Activated B cell treated with CpG ODN at 0.5 μM for 24 hours (primary cell): ENCODE measurements around the gene DLGAP1. TPM values are rescaled to one million over a fixed set of nuclear protein-coding genes. Genes with fewer than 3 reads are reported as not detected.

Experiments used
- ATAC-seq: fragments of 200-7000 bp; cut with Tn5 transposase; one replicate; pipeline ENCODE4 v1.10.0; 2021; ENCODE audit warnings: low read depth, mild to moderate bottlenecking, moderate library complexity
- CTCF ChIA-PET: fragments of 350-600 bp; sonication (Branson Sonifier 250); formaldehyde crosslinking; loops from one replicate; lab custom pipeline; 2021; ENCODE audit warnings: antibody characterized with exemption; lab: Charles Lee
- POLR2A ChIA-PET: fragments of 350-600 bp; sonication (Branson Sonifier 250); formaldehyde crosslinking; loops from one replicate; lab custom pipeline; 2021; ENCODE audit warnings: antibody characterized with exemption; lab: Charles Lee
- DNase-seq: peaks from one replicate; pipeline ENCODE4 v3.0.0; 2022
- H3K27ac Mint-ChIP-seq: one replicate; pipeline ENCODE4 v1.8.0; 2020; ENCODE audit warnings: mixed read lengths
- H3K27me3 Mint-ChIP-seq: one replicate; pipeline ENCODE4 v1.8.0; 2021; ENCODE audit warnings: mixed read lengths
- H3K36me3 Mint-ChIP-seq: one replicate; pipeline ENCODE4 v1.8.0; 2021; ENCODE audit warnings: low read depth, mixed read lengths
- H3K4me1 Mint-ChIP-seq: one replicate; pipeline ENCODE4 v1.8.0; 2021; ENCODE audit warnings: mixed read lengths
- H3K4me3 Mint-ChIP-seq: one replicate; pipeline ENCODE4 v1.8.0; 2020; ENCODE audit warnings: mild to moderate bottlenecking, mixed read lengths
- H3K9me3 Mint-ChIP-seq: one replicate; pipeline ENCODE4 v1.8.0; 2020; ENCODE audit warnings: mixed read lengths
- CTCF ChIP-seq: fragments of 200-600 bp; IDR thresholded peaks from one replicate; pipeline ENCODE4 v1.8.0; 2022; ENCODE audit warnings: antibody characterized with exemption, mild to moderate bottlenecking
- intact Hi-C: fragments of 100-400 bp; cut with micrococcal nuclease; formaldehyde crosslinking; loops from one replicate; pipeline ENCODE4 v1.15.1; 2024
- total RNA-seq: library from RNA; stranded (reverse); gene quantifications from 2 replicates; pipeline ENCODE4 v1.2.3, GENCODE V29; 2022

DLGAP1 gene
- total RNA-seq, 1 donor from 2014 or later, result 0.18 TPM

GRCh38 chr18:3458952-3459853 lies 995.9 kb downstream of the DLGAP1 start:
- intact Hi-C loops, result no loop called here
- Mint-ChIP-seq H3K4me3 (no peak overlapping the region), H3K36me3 (peaks cover 60% of the 10 kb centered on the region), H3K4me1 (peaks cover 35% of the 10 kb centered on the region), H3K27ac (peak overlapping the region; percentile 56), H3K9me3 (peaks cover 4% of the 10 kb centered on the region), H3K27me3 (no peaks in the 10 kb centered on the region)
- CTCF ChIA-PET, result interaction anchor here (1.1 to 2.3 kb wide), 7 partner anchors 9 to 207 kb away, joined by 3 to 10 read pairs (median 5); no protein-coding TSS in a partner anchor
- no peak for DNase-seq
- ATAC-seq, result no peak
- no peak for TF ChIP-seq CTCF
- POLR2A ChIA-PET, result interaction anchor here (0.7 to 3.1 kb wide), 8 partner anchors 9 to 180 kb away, joined by 3 to 20 read pairs (median 4); partner anchors contain the start of gene TGIF1

GRCh38 chr18:3458378-3458777 lies 996.7 kb downstream of the DLGAP1 start:
- POLR2A ChIA-PET, result interaction anchor here (0.7 to 3.1 kb wide), 6 partner anchors 10 to 179 kb away, joined by 3 to 20 read pairs (median 4); partner anchors contain the start of gene TGIF1

GRCh38 chr18:3457261-3457724 lies 997.8 kb downstream of the DLGAP1 start:
- Mint-ChIP-seq H3K9me3 (peaks cover 4% of the 10 kb centered on the region), H3K4me1 (peaks cover 54% of the 10 kb centered on the region), H3K27ac (no peak overlapping the region), H3K4me3 (no peak overlapping the region), H3K27me3 (no peaks in the 10 kb centered on the region), H3K36me3 (peaks cover 63% of the 10 kb centered on the region)
- POLR2A ChIA-PET, result interaction anchor here (0.9 to 3.1 kb wide), 5 partner anchors 9 to 146 kb away, joined by 3 to 20 read pairs (median 4); partner anchors contain the start of gene TGIF1
- intact Hi-C loops, result no loop called here
- DNase-seq (no peak), ATAC-seq (no peak)
- no peak for TF ChIP-seq CTCF
- CTCF ChIA-PET, result interaction anchor here (1.1 to 2.3 kb wide), 4 partner anchors 77 to 175 kb away, joined by 3 to 8 read pairs (median 4); no protein-coding TSS in a partner anchor

More at GRCh38 chr18:3458378-3458777, 996.7 kb downstream of the DLGAP1 start:
- peaks cover 43% of the 10 kb centered on the region for H3K4me1 Mint-ChIP-seq
- CTCF ChIA-PET, result interaction anchor here (1.1 to 2.3 kb wide), 8 partner anchors 9 to 208 kb away, joined by 3 to 10 read pairs (median 4); no protein-coding TSS in a partner anchor
- peak overlapping the region; percentile 56 for H3K27ac Mint-ChIP-seq
- no peaks in the 10 kb centered on the region for H3K27me3 Mint-ChIP-seq
- intact Hi-C loops, result no loop called here
- peaks cover 60% of the 10 kb centered on the region for H3K36me3 Mint-ChIP-seq
- H3K9me3 Mint-ChIP-seq, result peaks cover 4% of the 10 kb centered on the region
- TF ChIP-seq CTCF, result no peak
- DNase-seq, result no peak
- no peak overlapping the region for H3K4me3 Mint-ChIP-seq
- ATAC-seq, result no peak

GRCh38 chr18:3456686-3457069 lies 998.4 kb downstream of the DLGAP1 start:
- ChIA-PET POLR2A (interaction anchor here (0.9 to 3.1 kb wide), 2 partner anchors 8 to 77 kb away, joined by 3 to 20 read pairs; partner anchors contain the start of gene TGIF1), CTCF (interaction anchor here (1.1 to 5.0 kb wide), 4 partner anchors 128 to 209 kb away, joined by 3 to 60 read pairs (median 18); no protein-coding TSS in a partner anchor)
- DNase-seq, result no peak
- Mint-ChIP-seq H3K36me3 (peaks cover 60% of the 10 kb centered on the region), H3K9me3 (no peaks in the 10 kb centered on the region), H3K27ac (no peak overlapping the region), H3K4me3 (no peak overlapping the region), H3K27me3 (no peaks in the 10 kb centered on the region), H3K4me1 (peaks cover 55% of the 10 kb centered on the region)
- no peak for TF ChIP-seq CTCF
- no peak for ATAC-seq
- intact Hi-C loops, result no loop called here
